ENCODE data around the gene ZCCHC4.

GRCh38 chr4:25379591-25379990 is 67.0 kb downstream of the ZCCHC4 start:
- TF ChIP-seq MAX (IDR thresholded peaks at IDR 0.05; ENCODE audit: low read depth, low read length) (no peak), POLR2A (IDR thresholded peaks at IDR 0.05; ENCODE audit: extremely low read depth, insufficient read length) (no peak), CTCF (IDR thresholded peaks at IDR 0.05; ENCODE audit: low read depth, low read length) (no peak), MYC (IDR thresholded peaks at IDR 0.05; ENCODE audit: low read depth, low read length) (no peak)

Data from NB4 (cell line).